OCI-LY1 (cell line): Measurements from ENCODE around the gene RLN3.

ENCODE experiments used
- EZH2 ChIP-seq: fragments of 200-600 bp; sonication (generic), shearing (Covaris generic); IDR thresholded peaks from 2 replicates; pipeline ENCODE4 v1.8.0; 2017; ENCODE audit warnings: borderline replicate concordance, mixed run types, mild to moderate bottlenecking, antibody characterized with exemption, low read length, moderate library complexity, mixed read lengths
- TF ChIP-seq, protein P1 (sequence below): fragments of 200-600 bp; sonication (generic), shearing (Covaris generic); IDR thresholded peaks from 2 replicates; pipeline ENCODE4 v1.5.1; 2017; ENCODE audit warnings: mild to moderate bottlenecking, antibody characterized with exemption, low read length, moderate library complexity, mixed read lengths

DNA sequence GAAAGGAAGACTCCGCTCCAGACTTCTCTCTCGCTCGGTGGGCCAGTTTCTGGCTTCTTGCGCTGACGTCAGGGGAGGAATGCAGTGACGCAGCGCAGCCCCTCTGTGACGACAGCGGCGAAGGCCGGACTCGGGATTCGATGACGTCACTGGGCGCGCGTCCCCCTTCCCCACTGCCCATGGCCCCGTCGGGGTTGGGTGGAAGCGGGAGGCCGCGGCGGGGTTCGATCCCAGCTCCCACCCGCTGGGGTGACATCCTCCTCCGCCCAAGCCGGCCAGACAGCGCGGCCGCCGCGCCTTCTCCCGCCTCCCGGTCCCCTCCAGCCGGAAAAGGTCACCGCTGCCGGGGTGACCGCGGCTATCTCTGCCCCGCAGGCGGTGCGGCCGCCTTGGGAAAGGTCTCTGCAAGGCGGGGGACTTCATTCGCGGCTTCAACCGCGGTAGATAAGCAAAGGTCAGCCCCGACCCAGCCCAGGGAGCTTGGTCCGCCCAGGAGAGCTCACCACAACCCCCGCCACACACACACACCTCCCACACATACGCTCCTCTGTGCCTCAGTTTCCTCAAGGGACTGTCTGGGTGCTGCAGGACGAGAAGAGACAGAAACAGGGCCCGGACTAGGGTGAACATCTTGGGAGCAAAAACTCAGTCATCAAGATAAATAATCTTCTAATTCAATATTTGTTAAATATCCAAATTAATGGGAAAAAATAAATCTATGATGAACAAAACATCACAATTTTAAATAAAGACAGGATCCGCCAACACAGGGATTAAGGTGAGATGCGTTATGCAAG, 21.0 kb upstream of the RLN3 start:
- TF ChIP-seq, protein P1, sequence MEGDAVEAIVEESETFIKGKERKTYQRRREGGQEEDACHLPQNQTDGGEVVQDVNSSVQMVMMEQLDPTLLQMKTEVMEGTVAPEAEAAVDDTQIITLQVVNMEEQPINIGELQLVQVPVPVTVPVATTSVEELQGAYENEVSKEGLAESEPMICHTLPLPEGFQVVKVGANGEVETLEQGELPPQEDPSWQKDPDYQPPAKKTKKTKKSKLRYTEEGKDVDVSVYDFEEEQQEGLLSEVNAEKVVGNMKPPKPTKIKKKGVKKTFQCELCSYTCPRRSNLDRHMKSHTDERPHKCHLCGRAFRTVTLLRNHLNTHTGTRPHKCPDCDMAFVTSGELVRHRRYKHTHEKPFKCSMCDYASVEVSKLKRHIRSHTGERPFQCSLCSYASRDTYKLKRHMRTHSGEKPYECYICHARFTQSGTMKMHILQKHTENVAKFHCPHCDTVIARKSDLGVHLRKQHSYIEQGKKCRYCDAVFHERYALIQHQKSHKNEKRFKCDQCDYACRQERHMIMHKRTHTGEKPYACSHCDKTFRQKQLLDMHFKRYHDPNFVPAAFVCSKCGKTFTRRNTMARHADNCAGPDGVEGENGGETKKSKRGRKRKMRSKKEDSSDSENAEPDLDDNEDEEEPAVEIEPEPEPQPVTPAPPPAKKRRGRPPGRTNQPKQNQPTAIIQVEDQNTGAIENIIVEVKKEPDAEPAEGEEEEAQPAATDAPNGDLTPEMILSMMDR: no peak
- no peak for TF ChIP-seq EZH2
